ENCODE results near the gene KIF5C.

- TF ChIP-seq, protein P1, sequence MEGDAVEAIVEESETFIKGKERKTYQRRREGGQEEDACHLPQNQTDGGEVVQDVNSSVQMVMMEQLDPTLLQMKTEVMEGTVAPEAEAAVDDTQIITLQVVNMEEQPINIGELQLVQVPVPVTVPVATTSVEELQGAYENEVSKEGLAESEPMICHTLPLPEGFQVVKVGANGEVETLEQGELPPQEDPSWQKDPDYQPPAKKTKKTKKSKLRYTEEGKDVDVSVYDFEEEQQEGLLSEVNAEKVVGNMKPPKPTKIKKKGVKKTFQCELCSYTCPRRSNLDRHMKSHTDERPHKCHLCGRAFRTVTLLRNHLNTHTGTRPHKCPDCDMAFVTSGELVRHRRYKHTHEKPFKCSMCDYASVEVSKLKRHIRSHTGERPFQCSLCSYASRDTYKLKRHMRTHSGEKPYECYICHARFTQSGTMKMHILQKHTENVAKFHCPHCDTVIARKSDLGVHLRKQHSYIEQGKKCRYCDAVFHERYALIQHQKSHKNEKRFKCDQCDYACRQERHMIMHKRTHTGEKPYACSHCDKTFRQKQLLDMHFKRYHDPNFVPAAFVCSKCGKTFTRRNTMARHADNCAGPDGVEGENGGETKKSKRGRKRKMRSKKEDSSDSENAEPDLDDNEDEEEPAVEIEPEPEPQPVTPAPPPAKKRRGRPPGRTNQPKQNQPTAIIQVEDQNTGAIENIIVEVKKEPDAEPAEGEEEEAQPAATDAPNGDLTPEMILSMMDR (IDR thresholded peaks at IDR 0.05): no peak
- TF ChIP-seq POLR2A (IDR thresholded peaks at IDR 0.05): no peak
Measured at GRCh38 chr2:148893906-148894305, 18.9 kb downstream of the KIF5C start.

Data from Peyer's patch (tissue), 4 donors.